CD4-positive, alpha-beta T cell treated with Interleukin-21 for 1 hour (primary cell): ENCODE results near the gene GP1BA.
"Not testable (repeated sequence)": the region's sequence is repeated elsewhere in the genome, so short reads cannot be mapped to it uniquely, and the experiment has no call there.

Experiments
- DNase-seq: peaks from one replicate; pipeline ENCODE4 v3.0.0-alpha.2; 2020

The GP1BA gene

GRCh38 chr17:4901648-4902344 is 30.3 kb upstream of the GP1BA start:
- DNase-seq: peak; percentile 46

- DNase-seq: no peak
Measured at GRCh38 chr17:4902540-4902939, 29.5 kb upstream of the GP1BA start.

- peak; percentile 84 for DNase-seq
Measured at GRCh38 chr17:4903051-4903818, 28.8 kb upstream of the GP1BA start, which contains the start of gene CHRNE. Gene CHRNE (minus strand): TSS chr17:4903098. CDS start chr17:4903063, 35 bp downstream.

GRCh38 chr17:4906642-4907041 is 25.4 kb upstream of the GP1BA start:
- DNase-seq: not testable (repeated sequence)

- no peak for DNase-seq
Measured at GRCh38 chr17:4908301-4908700, 23.8 kb upstream of the GP1BA start.

GRCh38 chr17:4908711-4909496 is 23.2 kb upstream of the GP1BA start:
- DNase-seq: peak; percentile 84

- DNase-seq: no peak
Measured at GRCh38 chr17:4913994-4914393, 18.1 kb upstream of the GP1BA start.

GRCh38 chr17:4914551-4914950 is 17.5 kb upstream of the GP1BA start:
- not testable (repeated sequence) for DNase-seq

GRCh38 chr17:4919511-4920047 is 12.5 kb upstream of the GP1BA start:
- DNase-seq: no peak

GRCh38 chr17:4920351-4921048 is 11.6 kb upstream of the GP1BA start:
- DNase-seq: no peak

GRCh38 chr17:4921320-4921719 is 10.8 kb upstream of the GP1BA start:
- DNase-seq: no peak

- not testable (repeated sequence) for DNase-seq
Measured at GRCh38 chr17:4926577-4927335, 5.3 kb upstream of the GP1BA start.

- DNase-seq: no peak
Measured at GRCh38 chr17:4928881-4929280, 3.2 kb upstream of the GP1BA start.

GRCh38 chr17:4932756-4933155 is 679 bp downstream of the GP1BA start:
- DNase-seq: no peak

GRCh38 chr17:4933646-4934045 is 1.6 kb downstream of the GP1BA start:
- DNase-seq: no peak

- DNase-seq: peak; percentile 34
Measured at GRCh38 chr17:4934173-4934979, 2.3 kb downstream of the GP1BA start.

GRCh38 chr17:4935650-4936049 is 3.6 kb downstream of the GP1BA start:
- DNase-seq: no peak

GRCh38 chr17:4936436-4936835 is 4.4 kb downstream of the GP1BA start:
- DNase-seq: no peak

- no peak for DNase-seq
Measured at GRCh38 chr17:4937553-4937952, 5.5 kb downstream of the GP1BA start.

GRCh38 chr17:4938069-4938491 is 6.0 kb downstream of the GP1BA start:
- no peak for DNase-seq
